Measurements from ENCODE around the gene DOCK8. TPM values are rescaled to one million over a fixed set of nuclear protein-coding genes. Genes with fewer than 3 reads are reported as not detected.

The DOCK8 gene
- total RNA-seq, 2 experiments from 2014 or later: 270 to 283 TPM

GRCh38 chr9:503881-504852 is 289.5 kb downstream of the DOCK8 start, which contains the start of gene KANK1:
Gene KANK1 (plus strand): TSS chr9:504695.
- H3K4me1 Mint-ChIP-seq: peaks cover 14% of the 10 kb centered on the region
- H3K4me3 Mint-ChIP-seq: peak within 1 kb of the TSS; percentile 74
- no peaks in the 10 kb centered on the region for H3K9me3 Mint-ChIP-seq
- H3K27me3 Mint-ChIP-seq: peaks cover 46% of the 10 kb centered on the region
- ChIA-PET POLR2A (no interaction called here), CTCF (interaction anchor here (0.6 to 1.2 kb wide), 4 partner anchors 11 to 22 kb away, joined by 3 to 5 read pairs (median 4); no protein-coding TSS in a partner anchor)
- DNase-seq: peak; percentile 68
- no peaks in the 10 kb centered on the region for H3K36me3 Mint-ChIP-seq (ENCODE audit: low read depth)
- H3K27ac Mint-ChIP-seq: peak within 1 kb of the TSS; percentile 66

- Mint-ChIP-seq H3K27me3 (peaks cover 36% of the 10 kb centered on the region), H3K36me3 (ENCODE audit: low read depth) (no peaks in the 10 kb centered on the region), H3K4me3 (peak overlapping the region; percentile 50), H3K4me1 (peaks cover 14% of the 10 kb centered on the region), H3K9me3 (no peaks in the 10 kb centered on the region), H3K27ac (no peak overlapping the region)
- ChIA-PET POLR2A (no interaction called here), CTCF (no interaction called here)
- peak; percentile 8 for DNase-seq
These were observed 290.5 kb downstream of the DOCK8 start for GRCh38 chr9:504921-505740.

- H3K36me3 Mint-ChIP-seq (ENCODE audit: low read depth): no peaks in the 10 kb centered on the region
- POLR2A ChIA-PET: no interaction called here
- CTCF ChIA-PET: no interaction called here
- DNase-seq: no peak
- peaks cover 14% of the 10 kb centered on the region for H3K4me1 Mint-ChIP-seq
- peak overlapping the region; percentile 50 for H3K4me3 Mint-ChIP-seq
- H3K27me3 Mint-ChIP-seq: peaks cover 32% of the 10 kb centered on the region
- no peak overlapping the region for H3K27ac Mint-ChIP-seq
- no peaks in the 10 kb centered on the region for H3K9me3 Mint-ChIP-seq
These were observed 291.0 kb downstream of the DOCK8 start for GRCh38 chr9:505741-506059.

- ChIA-PET POLR2A (no interaction called here), CTCF (no interaction called here)
- Mint-ChIP-seq H3K4me1 (peaks cover 14% of the 10 kb centered on the region), H3K4me3 (no peak overlapping the region), H3K27ac (no peak overlapping the region), H3K27me3 (peaks cover 26% of the 10 kb centered on the region), H3K9me3 (no peaks in the 10 kb centered on the region), H3K36me3 (ENCODE audit: low read depth) (no peaks in the 10 kb centered on the region)
- DNase-seq: no peak
These were observed 291.6 kb downstream of the DOCK8 start for GRCh38 chr9:506281-506680.

GRCh38 chr9:511861-512260 is 297.2 kb downstream of the DOCK8 start:
- H3K27ac Mint-ChIP-seq: no peak overlapping the region
- no peak overlapping the region for H3K4me3 Mint-ChIP-seq
- H3K9me3 Mint-ChIP-seq: peaks cover 3% of the 10 kb centered on the region
- POLR2A ChIA-PET: no interaction called here
- H3K4me1 Mint-ChIP-seq: peaks cover 11% of the 10 kb centered on the region
- peaks cover 6% of the 10 kb centered on the region for H3K36me3 Mint-ChIP-seq (ENCODE audit: low read depth)
- peaks cover 8% of the 10 kb centered on the region for H3K27me3 Mint-ChIP-seq
- CTCF ChIA-PET: interaction anchor here (0.6 kb wide), 1 partner anchor 16 kb away, joined by 3 read pairs; no protein-coding TSS in a partner anchor
- DNase-seq: no peak

GRCh38 chr9:512555-513272 is 298.0 kb downstream of the DOCK8 start:
- H3K27ac Mint-ChIP-seq: no peak overlapping the region
- POLR2A ChIA-PET: no interaction called here
- CTCF ChIA-PET: no interaction called here
- DNase-seq: no peak
- peaks cover 8% of the 10 kb centered on the region for H3K27me3 Mint-ChIP-seq
- peaks cover 3% of the 10 kb centered on the region for H3K9me3 Mint-ChIP-seq
- H3K36me3 Mint-ChIP-seq (ENCODE audit: low read depth): peaks cover 6% of the 10 kb centered on the region
- no peak overlapping the region for H3K4me3 Mint-ChIP-seq
- H3K4me1 Mint-ChIP-seq: peaks cover 12% of the 10 kb centered on the region

Other genes with a start within 250 kb of the DOCK8 start
- 10 to 100 TPM; 10.3 to 13.7 TPM for gene WASHC1, start 185.4 kb upstream of the DOCK8 start, total RNA-seq
- under 1 TPM; 0.71 to 0.92 TPM for gene FOXD4, start 96.4 kb upstream of the DOCK8 start, total RNA-seq
- 10 to 100 TPM; 33.3 to 39.5 TPM for gene ZNG1A, start 35.8 kb upstream of the DOCK8 start, total RNA-seq